HG03442 (cell line): ENCODE results near the gene IRX2.

Experiments
- ATAC-seq: cut with Tn5 transposase; IDR thresholded peaks from one replicate; pipeline ENCODE4 v1.9.1; 2021; ENCODE audit warnings: mild to moderate bottlenecking, moderate library complexity; ENCODE audit not compliant: unreplicated experiment

The IRX2 gene

DNA sequence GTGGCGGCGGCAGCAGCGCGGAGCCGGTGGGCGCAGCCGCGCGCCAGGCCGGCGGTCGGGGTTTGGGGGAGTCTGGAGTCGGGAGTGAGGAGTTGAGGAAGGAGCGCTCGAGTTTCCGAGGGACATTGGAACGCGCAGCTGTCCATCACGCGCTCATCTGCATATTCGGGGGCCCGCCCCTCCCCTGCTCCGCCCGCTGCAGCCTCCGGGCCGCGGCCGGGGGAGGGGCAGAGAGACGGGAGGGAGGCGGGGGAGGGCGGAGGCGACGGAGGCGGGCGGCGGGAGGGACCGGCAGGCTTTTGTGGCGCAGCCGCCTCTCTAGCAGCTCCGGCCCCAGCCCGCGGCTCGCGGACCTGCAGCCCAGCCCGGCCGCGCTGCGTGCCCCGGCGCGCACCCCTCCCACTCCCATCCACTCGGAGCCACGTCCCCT, at the start of gene IRX2:
TSS of gene IRX2 (minus strand) at position 86 of the 430 bp plus-strand sequence. CDS start 264 bp downstream, outside the sequence.
- no peak for ATAC-seq

GRCh38 chr5:2800035-2800434, 48.6 kb upstream of the IRX2 start:
- no peak for ATAC-seq

DNA sequence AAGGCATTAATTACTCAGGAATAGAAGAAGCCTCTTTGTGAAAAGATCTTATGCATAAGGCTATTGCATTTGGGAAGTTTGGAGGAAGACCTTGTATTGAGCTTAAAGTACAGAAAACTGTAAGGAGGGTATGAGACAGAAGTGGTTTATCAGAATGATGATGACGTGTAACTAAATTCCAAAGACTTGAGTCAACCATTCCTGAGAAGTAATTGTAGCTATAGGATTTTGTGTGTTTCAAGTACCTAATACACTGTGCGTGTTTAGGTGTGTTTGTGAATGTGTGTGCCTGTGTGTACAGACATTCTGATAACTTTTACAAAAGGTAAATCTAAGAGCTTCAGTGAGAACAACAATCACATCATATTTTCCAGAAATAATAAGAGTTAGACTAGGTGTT, 46.5 kb upstream of the IRX2 start:
- ATAC-seq = no peak

DNA sequence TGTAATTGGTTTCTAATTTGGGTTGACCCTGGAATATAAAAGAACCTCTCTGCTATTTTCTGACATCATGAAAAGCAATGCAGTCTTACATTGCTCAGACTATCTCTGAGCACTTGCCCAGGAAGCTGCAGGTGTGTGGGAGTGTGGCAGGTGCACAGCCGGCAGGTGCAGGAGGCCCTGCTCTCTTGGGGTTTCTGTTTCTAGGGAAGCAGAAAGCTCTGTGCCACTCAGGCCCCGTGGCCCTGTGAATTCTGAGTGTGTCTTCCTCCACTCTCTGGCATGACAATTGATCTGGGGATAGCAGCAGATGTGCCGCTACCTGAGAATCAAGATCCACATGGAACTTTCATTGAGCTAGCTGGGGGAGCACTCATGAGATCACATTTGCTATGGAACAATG, 45.7 kb upstream of the IRX2 start:
- ATAC-seq = no peak

DNA sequence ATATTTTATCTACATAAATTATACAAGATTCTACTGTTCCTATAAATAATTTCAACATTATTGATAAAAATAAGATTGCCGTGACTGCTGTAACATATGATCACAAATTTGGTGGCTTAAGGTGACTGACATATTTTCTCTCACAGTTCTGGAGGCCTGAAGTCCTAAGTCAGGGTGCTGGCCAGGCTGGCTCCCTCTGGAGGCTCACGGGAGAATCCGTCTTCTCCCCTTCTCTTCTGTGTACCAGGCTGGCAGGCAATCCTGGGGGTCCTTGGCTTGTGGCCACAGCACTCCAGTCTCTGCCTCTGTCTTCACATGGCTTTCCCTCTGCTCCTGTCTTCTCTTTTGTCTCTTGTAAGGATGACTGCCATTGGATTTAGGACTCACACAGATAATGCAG, 31.7 kb upstream of the IRX2 start:
- ATAC-seq = no peak

DNA sequence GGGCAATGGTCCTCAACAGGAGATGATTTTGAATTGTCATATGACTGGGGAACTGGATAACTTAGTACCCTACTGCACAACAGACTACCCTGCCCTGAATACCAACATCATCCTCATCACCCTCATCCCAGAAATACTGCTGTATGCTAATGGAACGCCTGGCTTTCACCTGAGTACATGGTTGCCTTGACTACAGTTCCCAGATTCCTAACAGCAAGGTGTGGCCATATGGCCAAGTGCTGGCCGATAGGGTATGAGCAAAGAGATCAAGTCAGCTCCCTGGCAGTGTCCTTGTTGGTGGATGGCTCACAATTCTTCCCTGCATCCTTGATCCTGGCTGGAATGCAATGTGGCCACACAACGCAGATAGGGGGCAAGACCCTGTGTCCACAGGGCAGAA, 31.2 kb upstream of the IRX2 start:
- ATAC-seq = no peak

DNA sequence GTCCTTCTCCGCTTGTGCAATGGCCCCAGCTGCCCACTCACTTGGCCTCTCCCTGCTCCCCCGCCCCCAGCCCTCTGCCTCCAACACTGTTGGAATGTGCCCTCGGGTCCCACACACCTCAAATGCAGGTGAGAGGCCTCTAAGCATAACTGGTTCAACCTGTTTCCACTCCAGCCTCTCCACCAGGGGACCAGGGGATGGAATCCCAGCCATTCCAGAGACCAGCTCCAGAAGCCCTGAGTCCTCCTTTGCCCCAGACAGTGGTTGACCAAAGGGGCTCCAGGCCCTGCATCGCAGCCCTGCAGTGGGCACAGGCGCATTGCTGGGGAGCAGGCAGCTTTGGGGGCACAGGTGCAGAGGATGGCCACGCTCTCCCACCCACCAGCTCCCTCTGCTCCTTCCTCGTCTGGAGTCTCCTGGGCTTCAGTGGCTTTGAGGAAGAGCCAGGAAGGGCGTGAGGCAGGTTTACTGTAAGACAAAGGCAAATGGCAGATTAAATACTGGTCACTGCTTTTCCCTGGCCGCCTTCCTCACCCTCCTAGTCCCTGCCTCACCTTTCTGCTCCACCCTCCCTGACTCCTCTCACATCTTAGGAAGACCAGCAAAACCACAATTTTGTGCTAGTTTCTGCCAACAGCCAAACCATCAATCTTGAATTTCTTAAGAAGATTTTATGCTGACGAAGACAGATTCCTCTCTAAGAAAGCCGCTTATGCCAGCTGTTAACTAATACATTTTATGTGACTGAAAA, 29.1 kb upstream of the IRX2 start:
- ATAC-seq = no peak

DNA sequence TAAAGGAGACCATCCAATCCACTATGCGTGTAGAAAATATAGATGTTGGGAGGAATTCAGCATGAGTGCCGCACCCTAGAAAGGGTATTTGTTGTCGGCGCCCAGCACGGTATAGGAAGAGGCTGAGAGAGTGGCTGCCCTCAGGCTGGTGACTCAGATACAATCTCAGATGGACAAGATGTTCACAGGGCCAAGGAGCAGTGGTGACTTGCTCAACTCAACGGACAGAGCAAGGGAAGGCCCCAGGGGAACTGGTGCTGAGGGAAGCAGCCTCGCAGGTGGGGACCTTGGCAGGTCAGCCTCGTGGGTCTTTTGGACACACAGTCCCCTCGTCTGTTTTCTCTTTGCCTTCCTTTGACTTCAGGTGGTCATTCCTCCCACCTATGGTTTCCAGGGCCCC, 28.0 kb upstream of the IRX2 start:
- ATAC-seq = no peak

DNA sequence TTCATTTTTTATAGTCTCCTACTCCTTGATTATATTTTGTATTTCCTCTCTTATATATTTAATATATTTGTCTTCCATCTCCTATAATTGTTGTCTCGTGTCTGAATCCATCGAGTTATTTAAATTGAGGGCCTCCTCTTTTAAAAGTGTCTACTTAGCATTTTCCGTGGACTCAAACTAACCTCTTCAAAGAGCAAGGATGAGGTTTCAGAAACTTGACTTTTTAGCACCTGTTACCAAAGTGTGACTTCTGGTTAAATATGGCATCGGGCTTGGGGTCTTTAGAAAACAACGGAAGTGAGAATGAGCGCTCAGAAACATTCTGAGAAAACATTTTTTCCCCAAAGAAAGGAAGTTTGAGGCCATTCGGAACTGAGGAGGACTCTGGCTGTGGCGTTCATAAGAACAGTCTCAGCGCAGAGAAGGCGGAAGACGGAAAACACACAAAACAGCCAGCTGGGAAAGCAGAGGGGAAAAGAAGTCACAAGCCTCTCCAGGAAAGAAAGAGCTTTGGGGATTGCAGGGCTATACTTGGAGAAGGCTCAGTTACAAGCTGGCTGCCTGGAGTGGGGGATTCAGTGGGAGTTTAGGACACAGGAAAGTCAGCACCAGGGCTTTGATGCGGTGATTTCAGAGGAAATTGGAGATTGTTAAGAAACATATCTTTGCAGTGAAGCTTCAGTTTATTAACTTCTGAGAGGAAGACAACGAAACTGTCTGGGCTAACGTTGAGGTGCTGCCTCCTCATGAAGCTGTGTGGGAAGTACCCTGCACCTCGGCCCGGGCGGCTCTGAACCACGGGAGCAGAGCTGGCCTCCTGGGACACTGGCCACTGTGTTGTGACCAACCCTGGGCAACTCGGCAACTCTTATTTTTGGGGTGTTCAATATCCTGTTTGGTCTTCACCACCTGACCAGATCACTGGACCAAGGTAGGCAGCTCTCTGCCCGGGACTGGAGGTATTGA, 25.1 kb upstream of the IRX2 start:
- no peak for ATAC-seq

- no peak for ATAC-seq
Measured at GRCh38 chr5:2773327-2773726, 21.9 kb upstream of the IRX2 start.

DNA sequence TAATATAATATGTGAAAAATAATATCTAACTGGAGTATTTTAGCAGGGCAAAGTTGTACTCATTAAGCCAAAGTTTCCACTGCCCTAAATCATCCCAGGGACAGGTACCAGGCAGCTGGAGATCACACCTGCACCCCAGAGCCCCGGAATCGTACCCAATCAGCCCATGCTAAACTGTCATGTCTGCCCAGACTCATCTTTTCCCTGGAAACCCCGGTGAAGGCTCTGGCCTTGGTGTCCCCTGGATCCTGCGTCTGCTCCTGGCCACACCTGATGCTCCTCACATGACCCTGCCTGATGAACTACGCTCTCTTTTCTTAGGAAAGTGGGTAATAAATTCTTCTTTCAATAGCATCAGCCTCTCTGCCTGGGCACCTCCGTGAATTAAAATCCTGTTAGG, 15.6 kb upstream of the IRX2 start:
- ATAC-seq = no peak

DNA sequence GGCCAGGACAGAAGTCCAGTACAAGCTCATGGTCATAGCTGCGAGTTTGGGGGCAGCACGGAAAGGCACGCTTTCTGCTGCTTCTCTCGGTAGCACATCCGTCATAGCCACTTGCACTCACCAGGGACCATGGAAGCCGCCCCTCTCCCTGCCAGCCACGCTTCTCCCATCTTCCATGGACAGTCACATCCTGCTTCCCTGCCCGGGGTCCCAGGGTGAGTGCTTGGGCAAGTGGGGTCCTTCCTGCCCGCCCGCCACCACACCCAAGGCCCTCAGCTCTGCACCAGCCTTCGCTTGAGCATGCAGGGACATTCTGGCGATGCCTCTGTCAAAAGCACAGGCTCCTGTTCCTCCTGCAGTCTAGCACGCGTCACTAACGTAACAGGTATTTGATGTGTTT, 13.1 kb upstream of the IRX2 start:
- no peak for ATAC-seq

- ATAC-seq = no peak
Measured at GRCh38 chr5:2763533-2763794, 12.0 kb upstream of the IRX2 start.

- no peak for ATAC-seq
Measured at GRCh38 chr5:2762744-2763532, 11.5 kb upstream of the IRX2 start.

- no peak for ATAC-seq
Measured at GRCh38 chr5:2761921-2762488, 10.5 kb upstream of the IRX2 start.

DNA sequence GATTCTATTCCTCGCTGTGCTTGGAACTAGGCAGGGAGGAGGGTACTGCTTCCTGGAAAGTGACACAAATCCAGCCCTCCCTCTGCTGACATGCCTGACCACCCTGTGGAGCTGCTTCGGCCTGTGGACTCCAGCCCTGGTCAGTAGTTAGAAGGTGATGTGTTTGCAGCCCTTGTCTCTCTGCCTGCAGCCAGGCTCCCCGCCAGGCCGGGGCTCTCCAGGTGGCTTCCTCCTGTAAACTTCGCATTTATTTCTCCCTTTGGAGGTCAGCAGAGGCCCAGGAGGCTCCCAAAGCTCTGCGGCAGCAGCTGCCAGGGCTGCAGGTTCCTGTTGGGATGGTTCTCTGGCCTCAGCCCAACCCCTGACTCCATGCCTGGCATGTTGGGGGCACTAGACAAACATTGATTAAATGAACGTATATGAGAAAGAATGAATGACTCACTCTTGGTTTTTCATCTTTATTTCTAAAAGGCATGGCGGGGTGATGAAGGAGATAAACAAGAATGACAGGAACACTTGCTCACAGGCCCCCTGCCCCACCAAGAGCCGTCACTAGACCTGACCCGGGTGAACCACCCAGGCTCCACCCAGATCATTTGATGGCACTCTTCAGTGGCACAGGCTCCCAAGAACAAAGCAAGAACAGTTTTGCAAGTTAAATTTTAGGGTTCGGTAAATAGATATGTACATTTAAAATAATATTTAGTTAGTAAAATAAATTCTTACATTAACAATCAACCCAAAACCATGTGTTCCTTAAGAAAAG, 8.4 kb upstream of the IRX2 start:
- no peak for ATAC-seq

DNA sequence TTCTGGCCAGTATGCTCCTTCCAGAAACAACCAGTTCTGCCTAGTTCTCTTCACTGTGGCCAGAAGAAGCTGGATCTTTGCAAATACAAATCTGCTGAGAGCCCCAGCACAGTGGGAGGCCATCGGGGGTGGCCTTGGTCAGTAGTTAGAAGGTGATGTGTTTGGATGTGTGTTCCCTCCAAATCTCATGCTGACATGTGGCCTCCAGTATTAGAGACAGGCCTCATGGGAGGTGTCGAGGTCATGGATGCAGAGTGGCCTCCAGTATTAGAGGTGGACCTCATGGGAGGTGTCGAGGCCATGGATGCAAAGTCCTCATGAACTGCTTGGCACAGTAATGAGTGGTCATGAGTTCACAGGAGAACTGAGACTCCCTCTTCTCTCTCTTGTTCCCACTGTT, 7.6 kb upstream of the IRX2 start:
- no peak for ATAC-seq

GRCh38 chr5:2758632-2759031, 7.2 kb upstream of the IRX2 start:
- ATAC-seq = no peak

DNA sequence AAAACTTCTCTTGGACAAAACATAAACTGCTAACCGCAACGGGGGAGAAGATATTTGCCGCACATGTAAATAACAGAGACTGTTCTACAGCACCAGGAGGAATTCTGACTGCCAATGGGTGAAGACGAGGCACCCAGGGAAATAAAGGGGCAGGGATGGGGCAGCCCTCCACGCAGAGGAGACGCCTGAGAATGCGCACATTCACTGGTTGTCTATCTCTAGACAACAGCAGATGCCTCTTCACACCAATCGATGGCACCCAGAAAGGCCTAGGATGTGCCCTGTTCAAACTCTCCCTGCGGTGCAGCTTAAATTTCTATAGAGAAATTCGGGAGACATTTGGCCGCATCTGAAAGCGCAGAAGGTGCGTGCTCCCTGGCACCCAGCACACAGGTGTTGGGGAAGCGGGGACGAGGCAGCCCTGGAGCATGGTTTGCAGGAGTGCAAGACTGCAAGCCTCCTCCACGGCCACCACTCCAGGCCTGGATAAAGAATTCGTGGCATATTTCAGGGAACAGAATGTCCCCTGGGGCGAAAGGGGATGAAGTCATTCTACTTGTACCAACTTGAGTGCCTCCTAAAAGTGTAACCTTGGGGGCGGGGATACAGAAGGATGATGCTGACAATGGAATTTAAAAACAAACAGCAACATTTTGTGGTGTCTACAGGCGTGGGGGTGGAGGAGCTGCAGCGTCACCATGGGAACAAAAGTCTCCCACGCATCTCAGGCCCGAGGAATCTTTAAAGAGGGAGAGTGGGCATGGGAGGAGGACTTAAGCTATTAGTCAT, 6.3 kb upstream of the IRX2 start:
- no peak for ATAC-seq
